Measurements from ENCODE around the gene SYT3.
A peak's percentile ranks its signal among the peaks of the same experiment; 100 is the strongest.

Gene SYT3

DNA sequence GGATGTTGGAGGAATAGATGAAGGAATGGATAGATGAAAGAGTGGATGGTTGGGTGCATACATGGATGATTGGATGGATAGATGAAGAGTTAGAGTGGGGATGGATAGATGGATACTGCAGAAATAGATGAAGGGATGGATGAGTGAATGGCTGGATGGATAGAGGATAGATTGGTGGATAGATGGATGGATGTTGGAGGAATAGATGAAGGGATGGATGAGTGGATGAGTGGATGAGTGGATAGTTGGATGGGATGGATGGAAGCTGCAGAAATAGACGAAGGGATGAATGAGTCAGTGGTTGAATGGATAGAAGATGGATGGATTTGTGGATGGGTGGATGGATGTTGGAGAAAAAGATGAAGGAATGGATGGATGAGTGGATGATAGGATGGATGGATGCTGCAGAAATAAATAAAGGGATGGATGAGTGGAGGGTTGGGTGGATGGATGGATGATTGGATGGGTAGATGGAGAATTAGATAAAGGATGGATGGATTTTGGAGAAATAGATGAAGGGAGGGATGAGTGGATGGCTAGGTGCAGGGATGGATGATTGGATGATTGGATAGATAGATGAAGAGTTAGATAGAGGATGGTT is 4.7 kb upstream of the SYT3 start:
- no peaks in the 10 kb centered on the region for H3K9me3 ChIP-seq (ENCODE audit: low read length)
- H3K36me3 ChIP-seq (ENCODE audit: insufficient read depth, low read length): no peaks in the 10 kb centered on the region
- H3K4me3 ChIP-seq (ENCODE audit: low read length): no peak overlapping the region
- no peak overlapping the region for H2AFZ ChIP-seq (ENCODE audit: low read depth, low read length)
- no peaks in the 10 kb centered on the region for H3K27me3 ChIP-seq (ENCODE audit: insufficient read depth, low read length)
- H3K4me1 ChIP-seq (ENCODE audit: insufficient read depth, low read length): no peaks in the 10 kb centered on the region

DNA sequence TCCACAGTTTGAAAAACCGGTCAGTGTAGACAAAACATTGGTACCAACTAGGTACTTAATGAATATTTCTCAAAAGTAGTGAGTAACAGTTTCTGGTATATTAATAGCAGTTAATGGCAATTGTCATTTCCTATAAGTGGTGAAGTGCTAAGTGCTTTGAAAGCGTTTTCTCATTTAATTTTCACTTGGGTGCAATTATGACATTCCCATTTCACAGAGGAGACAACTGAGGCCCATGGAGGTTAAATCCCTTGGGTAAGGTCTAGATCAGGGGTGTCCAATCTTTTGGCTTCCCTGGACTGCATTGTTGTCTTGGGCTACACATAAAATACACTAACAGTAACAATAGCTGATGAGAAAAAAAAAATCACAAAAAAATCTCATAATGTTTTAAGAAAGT is 687 bp upstream of the SYT3 start:
- H3K4me1 ChIP-seq (ENCODE audit: insufficient read depth, low read length): peaks cover 4% of the 10 kb centered on the region
- no peaks in the 10 kb centered on the region for H3K9me3 ChIP-seq (ENCODE audit: low read length)
- H3K36me3 ChIP-seq (ENCODE audit: insufficient read depth, low read length): no peaks in the 10 kb centered on the region
- H2AFZ ChIP-seq (ENCODE audit: low read depth, low read length): no peak overlapping the region
- H3K4me3 ChIP-seq (ENCODE audit: low read length): peak overlapping the region; percentile 55
- H3K27me3 ChIP-seq (ENCODE audit: insufficient read depth, low read length): peaks cover 25% of the 10 kb centered on the region

DNA sequence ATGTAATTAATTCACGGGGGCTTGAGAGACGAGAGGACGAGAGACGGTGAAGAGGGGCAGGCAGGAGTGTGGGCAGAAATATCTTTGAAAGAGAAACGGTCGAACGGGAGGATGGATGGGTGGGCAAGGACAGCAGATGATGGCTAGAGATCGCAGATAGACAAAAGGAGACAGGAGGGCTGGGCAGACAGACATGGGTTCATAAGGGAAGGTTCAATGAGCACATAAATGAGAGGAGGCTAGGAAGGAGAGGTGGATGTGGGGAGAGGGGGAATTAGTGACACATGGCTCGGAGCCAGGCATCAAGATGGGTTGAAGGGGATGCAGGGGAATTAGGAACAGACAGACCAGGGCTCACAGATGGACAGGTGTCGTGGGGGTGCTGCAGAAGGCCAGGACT is 1.1 kb downstream of the SYT3 start:
- no peaks in the 10 kb centered on the region for H3K36me3 ChIP-seq (ENCODE audit: insufficient read depth, low read length)
- peaks cover 4% of the 10 kb centered on the region for H3K4me1 ChIP-seq (ENCODE audit: insufficient read depth, low read length)
- peaks cover 25% of the 10 kb centered on the region for H3K27me3 ChIP-seq (ENCODE audit: insufficient read depth, low read length)
- H3K9me3 ChIP-seq (ENCODE audit: low read length): peaks cover 2% of the 10 kb centered on the region
- no peak overlapping the region for H2AFZ ChIP-seq (ENCODE audit: low read depth, low read length)
- H3K4me3 ChIP-seq (ENCODE audit: low read length): peak overlapping the region; percentile 55

DNA sequence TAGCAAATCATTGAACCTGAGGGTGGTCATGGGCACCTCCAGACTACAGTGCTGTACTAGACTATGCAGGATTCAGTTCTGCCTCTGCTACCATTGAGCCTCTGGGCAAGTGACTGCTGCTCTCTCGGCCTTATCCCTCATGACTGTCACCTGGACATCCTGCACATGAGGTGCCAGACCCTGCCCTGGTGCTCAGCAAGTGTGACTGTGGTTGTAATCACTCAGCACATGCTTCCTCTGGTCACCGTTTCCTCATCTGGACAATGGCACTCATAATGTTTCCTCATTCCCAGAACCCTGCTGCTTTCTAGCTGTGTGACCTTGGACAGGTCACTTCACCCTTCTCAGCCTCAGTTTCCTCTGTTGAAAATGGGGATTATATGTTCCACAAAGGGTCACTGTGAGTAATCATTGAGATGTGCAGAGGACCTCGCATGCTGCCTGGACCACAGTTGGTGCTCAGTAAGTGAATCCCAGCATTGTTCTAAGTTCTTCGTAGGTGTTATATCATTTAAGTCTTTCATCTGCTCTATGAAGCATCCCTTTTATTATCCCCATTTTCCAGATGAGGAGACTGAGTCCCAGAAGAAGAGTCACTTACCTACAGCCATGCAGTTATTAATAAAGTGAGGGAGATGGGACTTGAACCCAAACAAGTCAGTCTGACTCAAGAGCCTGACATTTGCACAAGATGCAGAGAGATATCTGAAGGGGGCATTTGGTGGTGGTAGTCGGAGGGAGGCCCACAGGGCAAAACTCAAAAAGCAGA is 3.2 kb downstream of the SYT3 start:
- peaks cover 25% of the 10 kb centered on the region for H3K27me3 ChIP-seq (ENCODE audit: insufficient read depth, low read length)
- H2AFZ ChIP-seq (ENCODE audit: low read depth, low read length): no peak overlapping the region
- H3K36me3 ChIP-seq (ENCODE audit: insufficient read depth, low read length): no peaks in the 10 kb centered on the region
- H3K4me3 ChIP-seq (ENCODE audit: low read length): no peak overlapping the region
- H3K9me3 ChIP-seq (ENCODE audit: low read length): peaks cover 2% of the 10 kb centered on the region
- H3K4me1 ChIP-seq (ENCODE audit: insufficient read depth, low read length): peaks cover 4% of the 10 kb centered on the region

DNA sequence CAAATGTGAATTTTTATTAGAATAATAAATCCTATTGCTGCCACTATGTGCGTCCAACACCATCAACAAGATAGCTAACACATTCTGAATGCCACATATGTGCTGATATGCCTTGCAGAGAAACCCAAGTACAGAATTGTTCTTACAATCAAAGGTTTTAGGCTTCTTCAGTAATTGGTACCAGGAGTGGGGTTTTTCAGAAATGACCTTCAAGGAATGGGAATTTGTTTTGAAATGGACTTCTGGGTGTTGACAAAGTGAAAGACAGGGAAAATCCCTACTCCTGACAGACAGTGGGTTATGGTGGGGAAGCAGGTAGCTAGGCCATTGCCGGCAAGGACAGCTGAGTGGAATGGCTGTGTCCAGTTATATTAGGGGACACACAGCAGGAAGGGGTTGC is 5.7 kb downstream of the SYT3 start:
- H2AFZ ChIP-seq (ENCODE audit: low read depth, low read length): no peak overlapping the region
- peaks cover 28% of the 10 kb centered on the region for H3K27me3 ChIP-seq (ENCODE audit: insufficient read depth, low read length)
- H3K4me1 ChIP-seq (ENCODE audit: insufficient read depth, low read length): peaks cover 2% of the 10 kb centered on the region
- H3K36me3 ChIP-seq (ENCODE audit: insufficient read depth, low read length): no peaks in the 10 kb centered on the region
- peaks cover 2% of the 10 kb centered on the region for H3K9me3 ChIP-seq (ENCODE audit: low read length)
- H3K4me3 ChIP-seq (ENCODE audit: low read length): no peak overlapping the region

DNA sequence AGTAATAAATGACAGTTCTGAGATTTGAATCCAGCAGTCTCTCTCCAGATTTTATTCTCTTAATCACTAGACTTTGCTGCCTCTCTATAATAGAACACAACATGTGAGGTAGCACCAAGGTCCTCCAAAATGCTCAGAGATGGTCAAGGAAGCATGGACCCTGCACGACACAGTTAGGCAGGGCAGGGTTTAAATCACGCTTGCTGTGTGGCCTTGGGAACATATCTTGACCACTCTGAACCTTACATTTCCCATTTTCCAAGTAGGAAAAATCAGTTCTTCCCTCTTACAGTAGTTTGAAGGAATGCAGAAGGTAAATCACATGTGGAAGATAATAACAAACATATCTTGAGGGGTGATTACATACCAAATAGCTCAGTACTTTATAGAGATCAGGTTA is 6.3 kb downstream of the SYT3 start:
- H2AFZ ChIP-seq (ENCODE audit: low read depth, low read length): no peak overlapping the region
- H3K4me1 ChIP-seq (ENCODE audit: insufficient read depth, low read length): no peaks in the 10 kb centered on the region
- peaks cover 2% of the 10 kb centered on the region for H3K9me3 ChIP-seq (ENCODE audit: low read length)
- H3K27me3 ChIP-seq (ENCODE audit: insufficient read depth, low read length): peaks cover 23% of the 10 kb centered on the region
- no peaks in the 10 kb centered on the region for H3K36me3 ChIP-seq (ENCODE audit: insufficient read depth, low read length)
- no peak overlapping the region for H3K4me3 ChIP-seq (ENCODE audit: low read length)

DNA sequence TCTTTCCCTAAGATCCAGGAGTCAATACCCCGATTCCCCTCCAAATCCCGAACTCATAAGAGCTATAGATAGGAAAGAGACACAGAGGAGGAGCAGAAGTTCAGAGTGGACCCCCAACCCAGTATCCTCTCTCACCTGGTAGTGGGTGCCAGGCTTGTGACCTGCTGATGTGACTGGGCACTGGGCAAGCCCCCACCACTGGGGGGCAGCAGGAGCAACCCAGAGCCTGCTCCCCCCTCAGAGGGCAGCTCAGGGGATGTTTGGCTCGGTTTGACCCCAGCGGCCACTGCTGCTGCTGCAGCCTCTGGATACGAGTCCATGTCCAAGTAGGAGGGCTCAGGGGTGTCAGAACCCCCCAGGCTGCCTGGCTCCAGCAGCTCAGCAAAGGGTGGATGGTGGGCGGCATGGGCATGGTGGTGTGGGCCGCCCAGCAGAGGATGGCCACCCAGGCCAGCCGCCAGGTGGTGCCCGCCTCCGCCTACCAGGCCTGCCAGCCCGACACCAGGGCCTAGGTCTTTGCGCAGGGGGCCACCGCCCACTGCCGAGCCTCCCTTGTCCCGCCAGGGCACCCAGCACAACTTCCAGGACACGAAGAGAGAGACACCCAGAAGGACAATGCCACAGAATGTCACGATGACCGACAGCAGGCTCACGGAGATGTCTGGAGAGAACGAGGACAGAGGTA is 7.4 kb downstream of the SYT3 start:
- no peak overlapping the region for H2AFZ ChIP-seq (ENCODE audit: low read depth, low read length)
- H3K27me3 ChIP-seq (ENCODE audit: insufficient read depth, low read length): peaks cover 17% of the 10 kb centered on the region
- no peaks in the 10 kb centered on the region for H3K4me1 ChIP-seq (ENCODE audit: insufficient read depth, low read length)
- no peak overlapping the region for H3K4me3 ChIP-seq (ENCODE audit: low read length)
- H3K36me3 ChIP-seq (ENCODE audit: insufficient read depth, low read length): no peaks in the 10 kb centered on the region
- H3K9me3 ChIP-seq (ENCODE audit: low read length): peaks cover 2% of the 10 kb centered on the region

DNA sequence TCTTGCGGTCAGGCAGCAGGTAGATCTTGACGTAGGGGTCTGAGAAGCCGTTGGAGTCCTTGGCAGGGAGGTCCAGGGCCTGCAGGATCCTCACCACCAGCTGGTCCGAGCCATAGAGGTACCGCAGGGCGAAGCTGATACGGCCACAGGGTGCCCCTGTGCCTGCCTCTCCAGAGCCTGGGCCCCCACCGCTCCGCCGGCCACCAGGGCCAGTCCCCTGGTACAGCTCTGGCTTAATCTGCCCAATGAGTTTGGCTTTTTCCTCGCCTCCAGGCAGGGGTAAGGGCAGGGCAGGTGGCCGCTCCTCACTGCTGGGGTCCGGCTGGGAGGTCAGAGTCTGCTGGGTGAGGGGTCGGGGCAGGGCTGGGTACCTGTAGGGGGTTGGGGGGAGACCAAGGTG is 9.9 kb downstream of the SYT3 start:
- Histone ChIP-seq H3K4me1 (ENCODE audit: insufficient read depth, low read length) (no peaks in the 10 kb centered on the region), H3K36me3 (ENCODE audit: insufficient read depth, low read length) (no peaks in the 10 kb centered on the region), H3K4me3 (ENCODE audit: low read length) (no peak overlapping the region), H3K27me3 (ENCODE audit: insufficient read depth, low read length) (peaks cover 6% of the 10 kb centered on the region), H3K9me3 (ENCODE audit: low read length) (peaks cover 2% of the 10 kb centered on the region), H2AFZ (ENCODE audit: low read depth, low read length) (no peak overlapping the region)

DNA sequence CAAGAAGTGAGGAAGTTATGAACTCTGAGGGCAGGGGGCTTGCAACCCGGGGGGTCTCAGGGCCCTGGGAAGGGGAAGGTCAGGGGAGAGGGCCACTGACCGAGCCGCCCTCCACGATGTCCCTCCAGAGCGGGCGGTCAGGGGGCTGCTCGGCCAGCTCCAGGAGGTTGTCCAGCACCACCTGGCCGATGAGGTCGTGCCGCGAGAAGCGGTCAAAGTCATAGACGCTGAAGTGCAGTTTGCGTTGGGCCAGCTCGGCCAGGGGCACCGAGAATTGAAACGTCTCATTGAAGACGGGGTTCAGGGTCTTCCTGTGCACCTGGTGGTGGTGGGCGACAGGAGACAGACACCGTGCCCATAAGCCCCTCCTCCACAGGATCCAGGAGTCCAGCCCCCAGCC is 10.5 kb downstream of the SYT3 start:
- H3K9me3 ChIP-seq (ENCODE audit: low read length): peaks cover 2% of the 10 kb centered on the region
- no peaks in the 10 kb centered on the region for H3K36me3 ChIP-seq (ENCODE audit: insufficient read depth, low read length)
- no peak overlapping the region for H2AFZ ChIP-seq (ENCODE audit: low read depth, low read length)
- no peaks in the 10 kb centered on the region for H3K4me1 ChIP-seq (ENCODE audit: insufficient read depth, low read length)
- H3K4me3 ChIP-seq (ENCODE audit: low read length): no peak overlapping the region
- peaks cover 6% of the 10 kb centered on the region for H3K27me3 ChIP-seq (ENCODE audit: insufficient read depth, low read length)

DNA sequence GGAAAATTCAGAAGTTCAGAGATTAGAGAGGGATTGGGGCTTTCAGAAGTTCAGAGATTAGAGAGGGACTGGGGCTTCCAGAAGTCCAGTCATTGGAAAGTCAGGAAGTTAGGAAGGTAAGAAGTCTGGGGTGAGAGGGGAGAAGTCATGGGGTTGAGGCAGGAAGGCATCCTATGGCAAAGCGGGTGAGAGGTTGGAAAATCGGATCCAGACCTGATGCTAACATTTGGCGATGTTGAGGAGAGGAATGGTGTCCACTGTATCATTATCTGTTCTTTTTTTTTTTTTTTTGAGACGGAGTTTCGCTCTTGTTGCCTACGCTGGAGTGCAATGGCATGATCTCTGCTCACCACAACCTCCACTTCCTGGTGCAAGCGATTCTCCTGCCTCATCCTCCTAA is 11.1 kb downstream of the SYT3 start:
- H2AFZ ChIP-seq (ENCODE audit: low read depth, low read length): no peak overlapping the region
- no peaks in the 10 kb centered on the region for H3K9me3 ChIP-seq (ENCODE audit: low read length)
- no peaks in the 10 kb centered on the region for H3K36me3 ChIP-seq (ENCODE audit: insufficient read depth, low read length)
- H3K27me3 ChIP-seq (ENCODE audit: insufficient read depth, low read length): peaks cover 6% of the 10 kb centered on the region
- no peaks in the 10 kb centered on the region for H3K4me1 ChIP-seq (ENCODE audit: insufficient read depth, low read length)
- no peak overlapping the region for H3K4me3 ChIP-seq (ENCODE audit: low read length)

DNA sequence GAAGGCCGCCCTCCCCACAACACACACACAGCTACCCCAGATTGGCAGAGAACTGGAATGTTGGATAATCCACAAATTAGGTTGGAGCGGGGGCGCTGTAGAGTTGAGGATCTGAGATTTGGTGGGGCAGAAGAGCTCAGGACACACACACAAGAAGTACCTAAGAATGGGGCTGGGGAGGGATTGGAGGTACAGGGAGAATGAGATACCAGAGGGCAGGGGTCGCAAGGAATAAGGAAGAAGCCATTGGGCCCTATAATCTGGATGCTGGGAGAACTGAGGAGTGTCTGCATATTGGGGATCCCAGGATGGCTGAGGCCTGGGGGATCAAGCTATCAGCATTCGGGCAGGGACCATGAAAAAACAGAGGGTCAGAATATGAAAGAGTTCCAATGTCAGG is 11.5 kb downstream of the SYT3 start:
- H3K27me3 ChIP-seq (ENCODE audit: insufficient read depth, low read length): peaks cover 6% of the 10 kb centered on the region
- no peak overlapping the region for H2AFZ ChIP-seq (ENCODE audit: low read depth, low read length)
- no peaks in the 10 kb centered on the region for H3K36me3 ChIP-seq (ENCODE audit: insufficient read depth, low read length)

DNA sequence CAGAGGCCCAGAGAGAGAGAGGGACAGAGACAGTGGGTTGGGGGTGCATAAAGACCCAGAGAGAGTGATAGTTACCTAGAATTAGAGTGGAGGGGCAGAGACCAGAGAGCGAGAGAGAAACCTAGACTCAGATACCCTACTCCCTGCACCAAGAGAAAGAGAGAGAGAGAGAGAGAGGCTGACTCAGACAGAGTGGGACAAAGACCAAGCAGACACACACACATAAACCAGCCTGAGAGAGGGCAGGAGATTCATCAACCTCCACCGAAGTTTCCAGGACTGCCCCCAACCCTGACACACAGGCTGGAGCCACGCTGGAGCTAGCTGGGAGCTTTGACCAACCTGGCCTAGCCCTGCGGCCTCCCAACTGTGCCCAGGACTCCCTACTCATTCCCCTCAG is 12.9 kb downstream of the SYT3 start:
- no peak overlapping the region for H2AFZ ChIP-seq (ENCODE audit: low read depth, low read length)
- peaks cover 6% of the 10 kb centered on the region for H3K27me3 ChIP-seq (ENCODE audit: insufficient read depth, low read length)
- H3K4me1 ChIP-seq (ENCODE audit: insufficient read depth, low read length): no peaks in the 10 kb centered on the region
- H3K36me3 ChIP-seq (ENCODE audit: insufficient read depth, low read length): no peaks in the 10 kb centered on the region
- H3K9me3 ChIP-seq (ENCODE audit: low read length): no peaks in the 10 kb centered on the region
- no peak overlapping the region for H3K4me3 ChIP-seq (ENCODE audit: low read length)

More for the DNA sequence above, 11.5 kb downstream of the SYT3 start:
- Histone ChIP-seq H3K4me1 (ENCODE audit: insufficient read depth, low read length) (no peaks in the 10 kb centered on the region), H3K4me3 (ENCODE audit: low read length) (no peak overlapping the region), H3K9me3 (ENCODE audit: low read length) (no peaks in the 10 kb centered on the region)

DNA sequence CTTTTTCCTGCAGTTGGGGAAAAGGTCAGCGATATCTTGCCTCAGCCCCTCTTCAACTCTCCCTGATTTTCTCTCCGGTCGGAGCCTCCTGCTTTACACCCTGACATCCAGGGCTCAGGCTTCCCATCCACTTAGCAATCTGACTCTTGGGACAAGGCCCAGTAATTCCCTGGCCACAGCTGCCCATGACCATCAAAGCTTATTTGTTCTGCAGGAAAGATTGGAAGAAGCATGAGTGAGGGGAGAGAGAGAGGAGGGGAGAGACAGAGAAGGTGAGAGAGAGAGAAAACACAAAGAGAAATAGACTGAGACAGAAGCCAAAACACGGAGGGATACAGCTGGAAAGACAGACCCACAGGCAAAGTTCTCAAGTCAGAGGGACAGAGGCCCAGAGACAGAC is 13.7 kb downstream of the SYT3 start:
- Histone ChIP-seq H3K36me3 (ENCODE audit: insufficient read depth, low read length) (no peaks in the 10 kb centered on the region), H3K27me3 (ENCODE audit: insufficient read depth, low read length) (peaks cover 6% of the 10 kb centered on the region), H3K9me3 (ENCODE audit: low read length) (no peaks in the 10 kb centered on the region), H3K4me1 (ENCODE audit: insufficient read depth, low read length) (no peaks in the 10 kb centered on the region), H2AFZ (ENCODE audit: low read depth, low read length) (no peak overlapping the region), H3K4me3 (ENCODE audit: low read length) (no peak overlapping the region)
